PC-3 (cell line): ENCODE data around the gene CHD2.

Experiments used
- CTCF ChIP-seq: fragments of 300-600 bp; sonication (generic); conservative IDR thresholded peaks from 2 replicates; pipeline ENCODE4 v1.5.1; 2017; ENCODE audit warnings: antibody characterized with exemption, low read depth, mild to moderate bottlenecking, low read length
- EZH2 ChIP-seq: fragments of 300-600 bp; sonication (generic); IDR thresholded peaks from one replicate; pipeline ENCODE4 v1.6.1; 2017; ENCODE audit warnings: antibody characterized with exemption, mild to moderate bottlenecking, low read length; ENCODE audit not compliant: unreplicated experiment

GRCh38 chr15:93025625-93025982, 125.5 kb downstream of the CHD2 start:
- no peak for TF ChIP-seq CTCF
- no peak for TF ChIP-seq EZH2
